ENCODE data around the gene GPER1. TPM values are rescaled to one million over a fixed set of nuclear protein-coding genes. Genes with fewer than 3 reads are reported as not detected.

GPER1 gene
- total RNA-seq, 1 experiment from 2014 or later, result 0.28 TPM

DNA sequence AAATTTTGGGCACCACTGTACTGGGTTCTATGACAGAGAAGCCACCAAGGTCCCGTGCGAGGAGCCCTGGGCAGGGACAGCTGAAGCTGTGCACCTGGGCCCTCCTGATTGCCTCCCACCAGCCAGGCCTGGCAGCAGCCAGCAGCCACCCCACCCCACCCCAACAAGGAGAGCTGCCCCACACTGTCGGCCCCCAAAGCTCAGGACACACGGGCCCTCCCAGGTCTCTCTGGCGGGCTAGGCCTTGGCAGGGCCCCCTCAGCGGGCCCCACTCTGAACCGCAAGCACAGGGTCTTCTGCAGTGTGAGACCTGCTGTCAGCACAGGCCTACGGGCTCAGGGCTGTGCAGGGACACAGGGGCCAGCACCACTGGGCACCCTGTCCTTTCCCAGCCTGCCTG is 38.1 kb upstream of the GPER1 start:
- no TSS peak for BruUV-seq (replicated peaks)
- Mint-ChIP-seq H3K4me1 (ENCODE audit: insufficient read depth, unreplicated experiment) (peaks cover 5% of the 10 kb centered on the region), H3K36me3 (ENCODE audit: insufficient read depth, unreplicated experiment) (no peaks in the 10 kb centered on the region), H3K4me3 (ENCODE audit: unreplicated experiment) (no peak overlapping the region), H3K27me3 (ENCODE audit: insufficient read depth, unreplicated experiment) (no peaks in the 10 kb centered on the region), H3K27ac (ENCODE audit: low read depth, unreplicated experiment) (no peak overlapping the region), H3K9me3 (ENCODE audit: unreplicated experiment) (no peaks in the 10 kb centered on the region)
- TF ChIP-seq, protein P1, sequence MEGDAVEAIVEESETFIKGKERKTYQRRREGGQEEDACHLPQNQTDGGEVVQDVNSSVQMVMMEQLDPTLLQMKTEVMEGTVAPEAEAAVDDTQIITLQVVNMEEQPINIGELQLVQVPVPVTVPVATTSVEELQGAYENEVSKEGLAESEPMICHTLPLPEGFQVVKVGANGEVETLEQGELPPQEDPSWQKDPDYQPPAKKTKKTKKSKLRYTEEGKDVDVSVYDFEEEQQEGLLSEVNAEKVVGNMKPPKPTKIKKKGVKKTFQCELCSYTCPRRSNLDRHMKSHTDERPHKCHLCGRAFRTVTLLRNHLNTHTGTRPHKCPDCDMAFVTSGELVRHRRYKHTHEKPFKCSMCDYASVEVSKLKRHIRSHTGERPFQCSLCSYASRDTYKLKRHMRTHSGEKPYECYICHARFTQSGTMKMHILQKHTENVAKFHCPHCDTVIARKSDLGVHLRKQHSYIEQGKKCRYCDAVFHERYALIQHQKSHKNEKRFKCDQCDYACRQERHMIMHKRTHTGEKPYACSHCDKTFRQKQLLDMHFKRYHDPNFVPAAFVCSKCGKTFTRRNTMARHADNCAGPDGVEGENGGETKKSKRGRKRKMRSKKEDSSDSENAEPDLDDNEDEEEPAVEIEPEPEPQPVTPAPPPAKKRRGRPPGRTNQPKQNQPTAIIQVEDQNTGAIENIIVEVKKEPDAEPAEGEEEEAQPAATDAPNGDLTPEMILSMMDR (IDR thresholded peaks at IDR 0.05; ENCODE audit: unreplicated experiment), result no peak
- intact Hi-C loops (cut with micrococcal nuclease), result no loop called here
- POLR2A ChIA-PET, result no interaction called here
- CTCF ChIA-PET, result no interaction called here
- no peak for DNase-seq (ENCODE audit: unreplicated experiment)

GRCh38 chr7:1050254-1050906 is 37.5 kb upstream of the GPER1 start:
- CTCF ChIA-PET, result interaction anchor here (1.3 to 3.9 kb wide), 2 partner anchors 15 to 126 kb away, joined by 3 to 25 read pairs; no protein-coding TSS in a partner anchor
- Mint-ChIP-seq H3K9me3 (ENCODE audit: unreplicated experiment) (no peaks in the 10 kb centered on the region), H3K36me3 (ENCODE audit: insufficient read depth, unreplicated experiment) (no peaks in the 10 kb centered on the region), H3K27me3 (ENCODE audit: insufficient read depth, unreplicated experiment) (no peaks in the 10 kb centered on the region), H3K27ac (ENCODE audit: low read depth, unreplicated experiment) (no peak overlapping the region), H3K4me1 (ENCODE audit: insufficient read depth, unreplicated experiment) (peaks cover under 1% of the 10 kb centered on the region), H3K4me3 (ENCODE audit: unreplicated experiment) (no peak overlapping the region)
- intact Hi-C loops (cut with micrococcal nuclease), result no loop called here
- TF ChIP-seq, protein P1 (IDR thresholded peaks at IDR 0.05; ENCODE audit: unreplicated experiment), result no peak
- POLR2A ChIA-PET, result no interaction called here
- no TSS peak for BruUV-seq (replicated peaks)
- DNase-seq (ENCODE audit: unreplicated experiment), result no peak

GRCh38 chr7:1050956-1051690 is 36.8 kb upstream of the GPER1 start:
- CTCF ChIA-PET, result interaction anchor here (1.1 to 3.9 kb wide), 4 partner anchors 15 to 125 kb away, joined by 3 to 25 read pairs (median 6); no protein-coding TSS in a partner anchor
- Mint-ChIP-seq H3K4me1 (ENCODE audit: insufficient read depth, unreplicated experiment) (no peaks in the 10 kb centered on the region), H3K27me3 (ENCODE audit: insufficient read depth, unreplicated experiment) (no peaks in the 10 kb centered on the region), H3K27ac (ENCODE audit: low read depth, unreplicated experiment) (no peak overlapping the region), H3K4me3 (ENCODE audit: unreplicated experiment) (no peak overlapping the region), H3K36me3 (ENCODE audit: insufficient read depth, unreplicated experiment) (no peaks in the 10 kb centered on the region), H3K9me3 (ENCODE audit: unreplicated experiment) (no peaks in the 10 kb centered on the region)
- no TSS peak for BruUV-seq (replicated peaks)
- TF ChIP-seq, protein P1 (IDR thresholded peaks at IDR 0.05; ENCODE audit: unreplicated experiment), result no peak
- no peak for DNase-seq (ENCODE audit: unreplicated experiment)
- intact Hi-C loops (cut with micrococcal nuclease), result no loop called here
- POLR2A ChIA-PET, result no interaction called here

DNA sequence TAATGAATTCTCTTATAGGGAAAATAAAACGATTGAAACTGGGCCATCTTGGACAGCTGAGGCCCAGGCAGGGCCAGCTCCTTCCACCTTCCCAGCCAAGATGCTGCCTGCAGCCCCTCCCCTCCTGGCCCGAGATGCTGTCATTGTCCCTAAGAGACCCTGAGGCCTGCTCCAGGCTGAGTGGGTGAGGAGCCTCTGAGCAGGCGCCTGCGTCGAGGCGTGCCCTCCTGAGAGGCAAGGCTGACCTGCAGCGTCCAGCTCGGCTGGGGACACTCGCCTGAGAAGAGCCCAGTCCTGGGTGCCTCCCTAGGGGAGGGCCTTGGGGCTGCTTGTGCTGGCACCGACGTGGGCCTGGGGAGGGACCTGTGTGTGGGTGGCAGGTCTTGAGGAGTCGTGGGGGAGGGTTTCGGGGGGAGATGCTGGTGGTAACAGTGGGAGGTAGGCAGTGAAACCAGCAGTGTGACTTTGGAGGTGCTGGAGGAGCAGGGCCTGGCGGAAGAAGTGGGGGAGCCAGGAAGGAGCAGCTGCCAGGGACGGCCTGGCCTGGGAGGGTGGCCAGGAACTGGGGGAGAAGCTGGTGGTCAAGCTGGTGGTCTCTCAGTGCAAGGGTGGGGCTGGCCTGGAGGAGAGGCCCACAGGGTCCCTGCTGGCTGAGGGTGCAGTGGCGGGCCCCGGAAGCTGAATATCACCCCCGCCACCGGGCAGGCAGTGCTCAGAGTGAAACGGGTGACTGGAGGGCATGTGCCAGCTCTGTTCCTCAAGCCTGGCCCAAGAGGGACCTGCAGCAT is 35.7 kb upstream of the GPER1 start:
- Mint-ChIP-seq H3K27me3 (ENCODE audit: insufficient read depth, unreplicated experiment) (no peaks in the 10 kb centered on the region), H3K27ac (ENCODE audit: low read depth, unreplicated experiment) (no peak overlapping the region), H3K4me1 (ENCODE audit: insufficient read depth, unreplicated experiment) (no peaks in the 10 kb centered on the region), H3K4me3 (ENCODE audit: unreplicated experiment) (no peak overlapping the region), H3K9me3 (ENCODE audit: unreplicated experiment) (no peaks in the 10 kb centered on the region), H3K36me3 (ENCODE audit: insufficient read depth, unreplicated experiment) (no peaks in the 10 kb centered on the region)
- TF ChIP-seq, protein P1 (IDR thresholded peaks at IDR 0.05; ENCODE audit: unreplicated experiment), result no peak
- DNase-seq (ENCODE audit: unreplicated experiment), result no peak
- no TSS peak for BruUV-seq (replicated peaks)
- ChIA-PET POLR2A (no interaction called here), CTCF (interaction anchor here (1.1 to 3.9 kb wide), 4 partner anchors 13 to 124 kb away, joined by 3 to 25 read pairs (median 6); no protein-coding TSS in a partner anchor)
- intact Hi-C loops (cut with micrococcal nuclease), result no loop called here

Measured in MCF 10A (cell line).